Measurements from ENCODE around the gene RPL22.

DNA sequence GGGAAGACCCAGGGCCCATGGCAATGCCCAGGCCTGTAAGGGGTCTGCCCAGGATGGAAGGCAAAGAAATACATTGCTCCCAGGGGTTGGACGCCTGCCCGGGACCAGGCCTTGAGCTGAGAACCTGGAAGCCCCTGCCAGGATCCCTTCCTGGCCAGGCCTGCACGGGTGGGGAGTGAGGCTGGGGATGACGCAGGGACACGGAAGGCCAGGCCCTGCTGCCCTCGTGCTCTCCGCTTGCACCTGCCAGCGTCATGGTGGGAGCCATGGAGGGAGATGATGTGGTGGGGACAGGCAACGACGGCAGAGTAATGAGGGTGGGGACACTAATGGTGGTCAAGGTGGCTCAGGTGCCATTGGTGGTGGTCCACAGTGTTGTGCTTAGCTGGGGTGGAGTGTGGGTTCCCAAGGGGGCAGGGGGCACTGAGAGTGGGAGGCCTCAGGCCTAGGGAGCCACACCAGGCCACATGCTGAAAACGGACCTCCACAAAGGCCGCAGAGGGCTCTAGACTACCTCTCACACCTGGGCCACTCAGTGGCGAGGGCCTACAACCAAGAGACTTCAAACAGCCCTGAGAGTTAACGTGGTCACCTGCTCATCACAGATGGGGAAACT lies 48.9 kb upstream of the RPL22 start:
- no peak for TF ChIP-seq POLR2A (IDR thresholded peaks at IDR 0.05)
- TF ChIP-seq, protein P1, sequence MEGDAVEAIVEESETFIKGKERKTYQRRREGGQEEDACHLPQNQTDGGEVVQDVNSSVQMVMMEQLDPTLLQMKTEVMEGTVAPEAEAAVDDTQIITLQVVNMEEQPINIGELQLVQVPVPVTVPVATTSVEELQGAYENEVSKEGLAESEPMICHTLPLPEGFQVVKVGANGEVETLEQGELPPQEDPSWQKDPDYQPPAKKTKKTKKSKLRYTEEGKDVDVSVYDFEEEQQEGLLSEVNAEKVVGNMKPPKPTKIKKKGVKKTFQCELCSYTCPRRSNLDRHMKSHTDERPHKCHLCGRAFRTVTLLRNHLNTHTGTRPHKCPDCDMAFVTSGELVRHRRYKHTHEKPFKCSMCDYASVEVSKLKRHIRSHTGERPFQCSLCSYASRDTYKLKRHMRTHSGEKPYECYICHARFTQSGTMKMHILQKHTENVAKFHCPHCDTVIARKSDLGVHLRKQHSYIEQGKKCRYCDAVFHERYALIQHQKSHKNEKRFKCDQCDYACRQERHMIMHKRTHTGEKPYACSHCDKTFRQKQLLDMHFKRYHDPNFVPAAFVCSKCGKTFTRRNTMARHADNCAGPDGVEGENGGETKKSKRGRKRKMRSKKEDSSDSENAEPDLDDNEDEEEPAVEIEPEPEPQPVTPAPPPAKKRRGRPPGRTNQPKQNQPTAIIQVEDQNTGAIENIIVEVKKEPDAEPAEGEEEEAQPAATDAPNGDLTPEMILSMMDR (IDR thresholded peaks at IDR 0.05), result no peak

Data from prostate gland (tissue), 2 donors.